WTC11 (cell line): ENCODE results near the gene RAB11FIP5. TPM values are rescaled to one million over a fixed set of nuclear protein-coding genes. Genes with fewer than 3 reads are reported as not detected.

Source experiments
- ATAC-seq: fragments of 200-7000 bp; cut with Tn5 transposase; 2 replicates; pipeline ENCODE4 v1.10.0; 2021; ENCODE audit warnings: mild to moderate bottlenecking, moderate library complexity
- CTCF ChIA-PET: fragments of 300-600 bp; sonication (Branson Sonifier 250); formaldehyde crosslinking; loops from one replicate; lab custom pipeline; 2021; ENCODE audit warnings: antibody characterized with exemption; lab: Charles Lee
- POLR2A ChIA-PET: fragments of 350-600 bp; sonication (Branson Sonifier 250); formaldehyde crosslinking; loops from one replicate; lab custom pipeline; 2021; ENCODE audit warnings: antibody characterized with exemption; lab: Charles Lee
- DNase-seq: peaks from one replicate; pipeline ENCODE4 v3.0.0; 2021; ENCODE audit warnings: low spot score
- H3K27ac Mint-ChIP-seq: 2 replicates; pipeline ENCODE4 v1.8.0; 2021; ENCODE audit warnings: mixed read lengths
- H3K27me3 Mint-ChIP-seq: 2 replicates; pipeline ENCODE4 v1.8.0; 2021; ENCODE audit warnings: low read depth, mild to moderate bottlenecking, moderate library complexity, mixed read lengths
- H3K36me3 Mint-ChIP-seq: 2 replicates; pipeline ENCODE4 v1.8.0; 2021; ENCODE audit warnings: mixed read lengths
- H3K4me1 Mint-ChIP-seq: 2 replicates; pipeline ENCODE4 v1.8.0; 2022; ENCODE audit warnings: mixed read lengths
- H3K4me3 Mint-ChIP-seq: 2 replicates; pipeline ENCODE4 v1.8.0; 2021; ENCODE audit warnings: mild to moderate bottlenecking, moderate library complexity, mixed read lengths
- H3K9me3 Mint-ChIP-seq: 2 replicates; pipeline ENCODE4 v1.8.0; 2021; ENCODE audit warnings: mixed read lengths
- E2F4 ChIP-seq: sonication (generic); formaldehyde crosslinking; IDR thresholded peaks from 2 replicates; pipeline ENCODE4 v1.8.1; 2022; ENCODE audit warnings: low read depth, mild to moderate bottlenecking, moderate library complexity, missing genetic modification reagents, borderline replicate concordance
- FOXP1 ChIP-seq: sonication (generic); formaldehyde crosslinking; IDR thresholded peaks from 2 replicates; pipeline ENCODE4 v1.8.0; 2022; ENCODE audit warnings: missing genetic modification reagents, mild to moderate bottlenecking, moderate library complexity, borderline replicate concordance
- IRF2 ChIP-seq: sonication (generic); formaldehyde crosslinking; IDR thresholded peaks from 2 replicates; pipeline ENCODE4 v1.8.0; 2022; ENCODE audit warnings: low read depth, missing genetic modification reagents, borderline replicate concordance
- MYBL2 ChIP-seq: sonication (generic); formaldehyde crosslinking; IDR thresholded peaks from 2 replicates; pipeline ENCODE4 v1.8.1; 2023; ENCODE audit warnings: mild to moderate bottlenecking, moderate library complexity, missing genetic modification reagents
- ZBTB43 ChIP-seq: sonication (generic); formaldehyde crosslinking; IDR thresholded peaks from 2 replicates; pipeline ENCODE4 v1.8.1; 2023; ENCODE audit warnings: mild to moderate bottlenecking, missing genetic modification reagents
- ZNF317 ChIP-seq: sonication (generic); formaldehyde crosslinking; IDR thresholded peaks from 2 replicates; pipeline ENCODE4 v1.8.1; 2023; ENCODE audit warnings: low read depth, mild to moderate bottlenecking, moderate library complexity, missing genetic modification reagents, borderline replicate concordance
- ZNF532 ChIP-seq: fragments of 250-450 bp; sonication (Bioruptor Pico); IDR thresholded peaks from 2 replicates; pipeline ENCODE4 v1.9.0; 2021; ENCODE audit warnings: mild to moderate bottlenecking, borderline replicate concordance
- total RNA-seq: library from RNA; stranded (reverse); gene quantifications from 3 replicates; pipeline ENCODE4 v1.2.3, GENCODE V29; 2021
- TF ChIP-seq, protein P1 (sequence below): fragments of 250-450 bp; sonication (Bioruptor Pico); IDR thresholded peaks from 2 replicates; pipeline ENCODE4 v1.9.0; 2021; ENCODE audit warnings: mild to moderate bottlenecking
- TF ChIP-seq, protein P2 (sequence below): fragments of 200-600 bp; IDR thresholded peaks from 2 replicates; pipeline ENCODE4 v1.8.0; 2022; ENCODE audit warnings: antibody characterized with exemption
- TF ChIP-seq, protein P3 (sequence below): sonication (generic); formaldehyde crosslinking; IDR thresholded peaks from 2 replicates; pipeline ENCODE4 v1.8.1; 2022; ENCODE audit warnings: missing genetic modification reagents, borderline replicate concordance

RAB11FIP5 gene
- total RNA-seq, 1 experiment from 2014 or later = 16.0 TPM

GRCh38 chr2:73050121-73050545 is 62.6 kb downstream of the RAB11FIP5 start (continued):
- TF ChIP-seq ZNF532 (CRISPR knock-in tag) (no peak), ZBTB43 (CRISPR knock-in tag) (no peak), FOXP1 (no peak)

DNA sequence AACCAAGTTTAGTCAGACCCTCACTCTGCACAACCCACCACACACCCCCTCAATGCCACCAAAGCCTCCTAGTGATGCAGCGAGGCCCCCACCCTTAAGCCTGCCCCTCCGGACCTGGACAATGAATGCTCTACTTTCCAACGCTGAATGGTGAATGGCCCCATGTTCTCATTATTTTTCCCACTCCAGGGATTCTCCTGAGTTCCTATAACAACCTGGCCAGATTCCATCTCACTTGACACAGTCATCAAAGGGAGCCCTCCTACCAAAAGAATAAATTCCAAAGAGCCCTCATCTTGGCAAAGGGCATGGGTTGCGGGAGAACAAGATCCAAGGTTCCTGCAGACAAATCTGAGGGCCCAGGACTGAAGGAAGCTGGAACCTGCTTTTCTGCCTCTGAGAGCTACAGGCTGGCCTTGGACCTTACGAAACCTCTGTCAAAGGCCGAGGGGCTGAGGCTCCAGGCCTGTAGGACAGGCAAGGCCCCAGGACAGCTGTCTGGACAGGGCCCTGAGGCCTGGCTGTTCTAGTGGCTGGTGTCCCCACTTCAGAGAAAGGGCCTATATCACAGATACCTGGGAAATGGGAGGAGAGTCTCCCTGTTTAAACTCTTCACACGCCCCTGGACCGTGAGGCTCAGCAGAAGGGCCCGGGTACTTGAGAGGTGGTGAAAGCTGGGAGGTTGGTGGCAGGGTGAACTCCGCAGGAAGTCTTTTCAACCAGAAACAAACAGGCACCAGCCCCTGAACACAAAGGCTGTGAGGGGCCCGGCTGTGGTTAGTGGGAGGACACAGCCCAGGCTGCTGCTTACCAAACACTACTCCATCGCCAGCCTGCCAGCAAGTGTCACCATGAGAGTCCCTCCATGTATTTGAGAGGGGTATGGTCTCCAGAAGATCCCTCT is 68.6 kb downstream of the RAB11FIP5 start:
- no peaks in the 10 kb centered on the region; the same call in 1 of the 2 replicates for H3K27me3 Mint-ChIP-seq
- peaks cover 4% of the 10 kb centered on the region; the same call in 1 of the 2 replicates for H3K9me3 Mint-ChIP-seq
- H3K4me3 Mint-ChIP-seq = no peak overlapping the region
- ATAC-seq (no peak), DNase-seq (no peak)
- ChIA-PET CTCF (interaction anchor here (1.3 kb wide), 1 partner anchor 150 kb away, joined by 4 read pairs; no protein-coding TSS in a partner anchor), POLR2A (no interaction called here)
- no peaks in the 10 kb centered on the region for H3K36me3 Mint-ChIP-seq
- H3K27ac Mint-ChIP-seq = no peak overlapping the region
- H3K4me1 Mint-ChIP-seq = peaks cover 3% of the 10 kb centered on the region
- TF ChIP-seq, protein P1, sequence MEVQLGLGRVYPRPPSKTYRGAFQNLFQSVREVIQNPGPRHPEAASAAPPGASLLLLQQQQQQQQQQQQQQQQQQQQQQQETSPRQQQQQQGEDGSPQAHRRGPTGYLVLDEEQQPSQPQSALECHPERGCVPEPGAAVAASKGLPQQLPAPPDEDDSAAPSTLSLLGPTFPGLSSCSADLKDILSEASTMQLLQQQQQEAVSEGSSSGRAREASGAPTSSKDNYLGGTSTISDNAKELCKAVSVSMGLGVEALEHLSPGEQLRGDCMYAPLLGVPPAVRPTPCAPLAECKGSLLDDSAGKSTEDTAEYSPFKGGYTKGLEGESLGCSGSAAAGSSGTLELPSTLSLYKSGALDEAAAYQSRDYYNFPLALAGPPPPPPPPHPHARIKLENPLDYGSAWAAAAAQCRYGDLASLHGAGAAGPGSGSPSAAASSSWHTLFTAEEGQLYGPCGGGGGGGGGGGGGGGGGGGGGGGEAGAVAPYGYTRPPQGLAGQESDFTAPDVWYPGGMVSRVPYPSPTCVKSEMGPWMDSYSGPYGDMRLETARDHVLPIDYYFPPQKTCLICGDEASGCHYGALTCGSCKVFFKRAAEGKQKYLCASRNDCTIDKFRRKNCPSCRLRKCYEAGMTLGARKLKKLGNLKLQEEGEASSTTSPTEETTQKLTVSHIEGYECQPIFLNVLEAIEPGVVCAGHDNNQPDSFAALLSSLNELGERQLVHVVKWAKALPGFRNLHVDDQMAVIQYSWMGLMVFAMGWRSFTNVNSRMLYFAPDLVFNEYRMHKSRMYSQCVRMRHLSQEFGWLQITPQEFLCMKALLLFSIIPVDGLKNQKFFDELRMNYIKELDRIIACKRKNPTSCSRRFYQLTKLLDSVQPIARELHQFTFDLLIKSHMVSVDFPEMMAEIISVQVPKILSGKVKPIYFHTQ (CRISPR knock-in tag) = no peak
- TF ChIP-seq E2F4 (CRISPR knock-in tag) (no peak), ZNF317 (no peak), MYBL2 (no peak), IRF2 (CRISPR knock-in tag) (no peak)
- TF ChIP-seq, protein P2, sequence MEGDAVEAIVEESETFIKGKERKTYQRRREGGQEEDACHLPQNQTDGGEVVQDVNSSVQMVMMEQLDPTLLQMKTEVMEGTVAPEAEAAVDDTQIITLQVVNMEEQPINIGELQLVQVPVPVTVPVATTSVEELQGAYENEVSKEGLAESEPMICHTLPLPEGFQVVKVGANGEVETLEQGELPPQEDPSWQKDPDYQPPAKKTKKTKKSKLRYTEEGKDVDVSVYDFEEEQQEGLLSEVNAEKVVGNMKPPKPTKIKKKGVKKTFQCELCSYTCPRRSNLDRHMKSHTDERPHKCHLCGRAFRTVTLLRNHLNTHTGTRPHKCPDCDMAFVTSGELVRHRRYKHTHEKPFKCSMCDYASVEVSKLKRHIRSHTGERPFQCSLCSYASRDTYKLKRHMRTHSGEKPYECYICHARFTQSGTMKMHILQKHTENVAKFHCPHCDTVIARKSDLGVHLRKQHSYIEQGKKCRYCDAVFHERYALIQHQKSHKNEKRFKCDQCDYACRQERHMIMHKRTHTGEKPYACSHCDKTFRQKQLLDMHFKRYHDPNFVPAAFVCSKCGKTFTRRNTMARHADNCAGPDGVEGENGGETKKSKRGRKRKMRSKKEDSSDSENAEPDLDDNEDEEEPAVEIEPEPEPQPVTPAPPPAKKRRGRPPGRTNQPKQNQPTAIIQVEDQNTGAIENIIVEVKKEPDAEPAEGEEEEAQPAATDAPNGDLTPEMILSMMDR = no peak
- TF ChIP-seq, protein P3, sequence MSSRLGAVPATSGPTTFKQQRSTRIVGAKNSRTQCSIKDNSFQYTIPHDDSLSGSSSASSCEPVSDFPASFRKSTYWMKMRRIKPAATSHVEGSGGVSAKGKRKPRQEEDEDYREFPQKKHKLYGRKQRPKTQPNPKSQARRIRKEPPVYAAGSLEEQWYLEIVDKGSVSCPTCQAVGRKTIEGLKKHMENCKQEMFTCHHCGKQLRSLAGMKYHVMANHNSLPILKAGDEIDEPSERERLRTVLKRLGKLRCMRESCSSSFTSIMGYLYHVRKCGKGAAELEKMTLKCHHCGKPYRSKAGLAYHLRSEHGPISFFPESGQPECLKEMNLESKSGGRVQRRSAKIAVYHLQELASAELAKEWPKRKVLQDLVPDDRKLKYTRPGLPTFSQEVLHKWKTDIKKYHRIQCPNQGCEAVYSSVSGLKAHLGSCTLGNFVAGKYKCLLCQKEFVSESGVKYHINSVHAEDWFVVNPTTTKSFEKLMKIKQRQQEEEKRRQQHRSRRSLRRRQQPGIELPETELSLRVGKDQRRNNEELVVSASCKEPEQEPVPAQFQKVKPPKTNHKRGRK (CRISPR knock-in tag) = no peak
